Measurements from ENCODE around the gene GANAB.

GANAB gene

GRCh38 chr11:62649486-62649885 lies 3.1 kb upstream of the GANAB start:
- H3K27me3 ChIP-seq (ENCODE audit: insufficient read depth, insufficient read length) = no peaks in the 10 kb centered on the region
- DNase-seq (ENCODE audit: low read depth, low spot score) = no peak
- H3K4me3 ChIP-seq (ENCODE audit: insufficient read length, low read depth) = no peak overlapping the region
- peaks cover 6% of the 10 kb centered on the region for H3K4me1 ChIP-seq (ENCODE audit: insufficient read depth, insufficient read length)
- no peaks in the 10 kb centered on the region for H3K9me3 ChIP-seq (ENCODE audit: insufficient read depth, low read length)
- peaks cover 45% of the 10 kb centered on the region for H3K36me3 ChIP-seq (ENCODE audit: insufficient read depth, insufficient read length, low read length)
- TF ChIP-seq YY1 (IDR thresholded peaks at IDR 0.05; ENCODE audit: insufficient read depth, insufficient read length) (no peak), SUZ12 (IDR thresholded peaks at IDR 0.05; ENCODE audit: extremely low read depth, insufficient read depth, insufficient read length) (no peak), ZNF274 (IDR thresholded peaks at IDR 0.05; ENCODE audit: low read depth, low read length) (no peak)
- peak overlapping the region; percentile 8 for H3K9ac ChIP-seq (ENCODE audit: insufficient read length, low read depth)

GRCh38 chr11:62648967-62649364 lies 2.6 kb upstream of the GANAB start:
- Histone ChIP-seq H3K9me3 (ENCODE audit: insufficient read depth, low read length) (no peaks in the 10 kb centered on the region), H3K4me1 (ENCODE audit: insufficient read depth, insufficient read length) (peaks cover 6% of the 10 kb centered on the region), H3K36me3 (ENCODE audit: insufficient read depth, insufficient read length, low read length) (peaks cover 50% of the 10 kb centered on the region), H3K4me3 (ENCODE audit: insufficient read length, low read depth) (no peak overlapping the region), H3K9ac (ENCODE audit: insufficient read length, low read depth) (peak overlapping the region; percentile 8), H3K27me3 (ENCODE audit: insufficient read depth, insufficient read length) (no peaks in the 10 kb centered on the region)
- TF ChIP-seq YY1 (IDR thresholded peaks at IDR 0.05; ENCODE audit: insufficient read depth, insufficient read length) (no peak), ZNF274 (IDR thresholded peaks at IDR 0.05; ENCODE audit: low read depth, low read length) (no peak), SUZ12 (IDR thresholded peaks at IDR 0.05; ENCODE audit: extremely low read depth, insufficient read depth, insufficient read length) (no peak)
- no peak for DNase-seq (ENCODE audit: low read depth, low spot score)

GRCh38 chr11:62648185-62648966 lies 2.0 kb upstream of the GANAB start:
- Histone ChIP-seq H3K36me3 (ENCODE audit: insufficient read depth, insufficient read length, low read length) (peaks cover 56% of the 10 kb centered on the region), H3K9ac (ENCODE audit: insufficient read length, low read depth) (no peak overlapping the region), H3K4me3 (ENCODE audit: insufficient read length, low read depth) (no peak overlapping the region), H3K4me1 (ENCODE audit: insufficient read depth, insufficient read length) (peaks cover 6% of the 10 kb centered on the region), H3K27me3 (ENCODE audit: insufficient read depth, insufficient read length) (no peaks in the 10 kb centered on the region), H3K9me3 (ENCODE audit: insufficient read depth, low read length) (no peaks in the 10 kb centered on the region)
- no peak for TF ChIP-seq ZNF274 (IDR thresholded peaks at IDR 0.05; ENCODE audit: low read depth, low read length)
- TF ChIP-seq SUZ12 (IDR thresholded peaks at IDR 0.05; ENCODE audit: extremely low read depth, insufficient read depth, insufficient read length) = no peak
- no peak for TF ChIP-seq YY1 (IDR thresholded peaks at IDR 0.05; ENCODE audit: insufficient read depth, insufficient read length)
- no peak for DNase-seq (ENCODE audit: low read depth, low spot score)

- no peaks in the 10 kb centered on the region for H3K27me3 ChIP-seq (ENCODE audit: insufficient read depth, insufficient read length)
- no peaks in the 10 kb centered on the region for H3K9me3 ChIP-seq (ENCODE audit: insufficient read depth, low read length)
- peak overlapping the region; percentile 50 for H3K9ac ChIP-seq (ENCODE audit: insufficient read length, low read depth)
- no peak for DNase-seq (ENCODE audit: low read depth, low spot score)
- H3K36me3 ChIP-seq (ENCODE audit: insufficient read depth, insufficient read length, low read length) = peaks cover 63% of the 10 kb centered on the region
- H3K4me1 ChIP-seq (ENCODE audit: insufficient read depth, insufficient read length) = peaks cover 6% of the 10 kb centered on the region
- TF ChIP-seq YY1 (IDR thresholded peaks at IDR 0.05; ENCODE audit: insufficient read depth, insufficient read length) (no peak), SUZ12 (IDR thresholded peaks at IDR 0.05; ENCODE audit: extremely low read depth, insufficient read depth, insufficient read length) (no peak), ZNF274 (IDR thresholded peaks at IDR 0.05; ENCODE audit: low read depth, low read length) (no peak)
- no peak overlapping the region for H3K4me3 ChIP-seq (ENCODE audit: insufficient read length, low read depth)
Measured at GRCh38 chr11:62647609-62648005, 1.2 kb upstream of the GANAB start.

GRCh38 chr11:62646825-62647608 lies 604 bp upstream of the GANAB start:
- H3K9me3 ChIP-seq (ENCODE audit: insufficient read depth, low read length) = no peaks in the 10 kb centered on the region
- H3K9ac ChIP-seq (ENCODE audit: insufficient read length, low read depth) = peak overlapping the region; percentile 65
- peaks cover 6% of the 10 kb centered on the region for H3K4me1 ChIP-seq (ENCODE audit: insufficient read depth, insufficient read length)
- no peaks in the 10 kb centered on the region for H3K27me3 ChIP-seq (ENCODE audit: insufficient read depth, insufficient read length)
- TF ChIP-seq SUZ12 (IDR thresholded peaks at IDR 0.05; ENCODE audit: extremely low read depth, insufficient read depth, insufficient read length) = no peak
- TF ChIP-seq YY1 (IDR thresholded peaks at IDR 0.05; ENCODE audit: insufficient read depth, insufficient read length) = no peak
- TF ChIP-seq ZNF274 (IDR thresholded peaks at IDR 0.05; ENCODE audit: low read depth, low read length) = no peak
- DNase-seq (ENCODE audit: low read depth, low spot score) = no peak
- peaks cover 66% of the 10 kb centered on the region for H3K36me3 ChIP-seq (ENCODE audit: insufficient read depth, insufficient read length, low read length)
- H3K4me3 ChIP-seq (ENCODE audit: insufficient read length, low read depth) = no peak overlapping the region

GRCh38 chr11:62645671-62645945 lies 805 bp downstream of the GANAB start:
- peak overlapping the region; percentile 98 for H3K9ac ChIP-seq (ENCODE audit: insufficient read length, low read depth)
- TF ChIP-seq ZNF274 (IDR thresholded peaks at IDR 0.05; ENCODE audit: low read depth, low read length) = no peak
- no peak for TF ChIP-seq YY1 (IDR thresholded peaks at IDR 0.05; ENCODE audit: insufficient read depth, insufficient read length)
- TF ChIP-seq SUZ12 (IDR thresholded peaks at IDR 0.05; ENCODE audit: extremely low read depth, insufficient read depth, insufficient read length) = no peak
- DNase-seq (ENCODE audit: low read depth, low spot score) = no peak
- H3K9me3 ChIP-seq (ENCODE audit: insufficient read depth, low read length) = no peaks in the 10 kb centered on the region
- H3K36me3 ChIP-seq (ENCODE audit: insufficient read depth, insufficient read length, low read length) = peaks cover 60% of the 10 kb centered on the region
- H3K4me3 ChIP-seq (ENCODE audit: insufficient read length, low read depth) = peak overlapping the region; percentile 93
- no peaks in the 10 kb centered on the region for H3K27me3 ChIP-seq (ENCODE audit: insufficient read depth, insufficient read length)
- peaks cover 6% of the 10 kb centered on the region for H3K4me1 ChIP-seq (ENCODE audit: insufficient read depth, insufficient read length)

- Histone ChIP-seq H3K4me3 (ENCODE audit: insufficient read length, low read depth) (no peak overlapping the region), H3K27me3 (ENCODE audit: insufficient read depth, insufficient read length) (no peaks in the 10 kb centered on the region), H3K4me1 (ENCODE audit: insufficient read depth, insufficient read length) (peaks cover 6% of the 10 kb centered on the region), H3K9me3 (ENCODE audit: insufficient read depth, low read length) (no peaks in the 10 kb centered on the region), H3K9ac (ENCODE audit: insufficient read length, low read depth) (no peak overlapping the region), H3K36me3 (ENCODE audit: insufficient read depth, insufficient read length, low read length) (peaks cover 58% of the 10 kb centered on the region)
- no peak for DNase-seq (ENCODE audit: low read depth, low spot score)
- TF ChIP-seq SUZ12 (IDR thresholded peaks at IDR 0.05; ENCODE audit: extremely low read depth, insufficient read depth, insufficient read length) = no peak
- no peak for TF ChIP-seq ZNF274 (IDR thresholded peaks at IDR 0.05; ENCODE audit: low read depth, low read length)
- TF ChIP-seq YY1 (IDR thresholded peaks at IDR 0.05; ENCODE audit: insufficient read depth, insufficient read length) = no peak
Measured at GRCh38 chr11:62644220-62644619, 2.2 kb downstream of the GANAB start.

Data from NT2/D1 (cell line).